HCT116 (cell line): ENCODE data around the gene WNT9A. TPM values are rescaled to one million over a fixed set of nuclear protein-coding genes. Genes with fewer than 3 reads are reported as not detected.

Experiments used
- ATAC-seq: fragments of 200-7000 bp; cut with Tn5 transposase; 2 replicates; pipeline ENCODE4 v1.9.1; 2020; ENCODE audit warnings: mild to moderate bottlenecking, moderate library complexity
- BruUV-seq: library from RNA; stranded (reverse); fragments of 400-500 nt; replicated peaks from 2 replicates; lab custom pipeline; 2021; lab: Mats Ljungman, UMichigan
- CTCF ChIA-PET: fragments of 300-600 bp; sonication (Branson Sonifier 250); formaldehyde crosslinking; loops from one replicate; lab custom pipeline; 2021; ENCODE audit warnings: antibody characterized with exemption; lab: Charles Lee
- POLR2A ChIA-PET: fragments of 300-600, 350-600 bp; sonication (Branson Sonifier 250); formaldehyde crosslinking; loops from one replicate; lab custom pipeline; 2021; ENCODE audit warnings: antibody characterized with exemption; lab: Charles Lee
- RAD21 ChIA-PET, 2 experiments: fragments of 300-600 bp; sonication (Branson Sonifier 250); formaldehyde crosslinking; loops; one replicate each; lab custom pipeline; 2023; ENCODE audit warnings: low total read pairs in 2 of 2; ENCODE audit not compliant: uncharacterized antibody in 2 of 2, unreplicated experiment in 2 of 2, low non-redundant PET in 1 of 2; lab: Charles Lee
- DNase-seq: peaks from one replicate; pipeline ENCODE4 v3.0.0-alpha.2; 2010; ENCODE audit warnings: low read depth, low spot score
- H2AFZ ChIP-seq: fragments of 200-600 bp; shearing (Covaris generic), sonication (generic); 2 replicates; pipeline ENCODE4 v1.6.1; 2017; ENCODE audit warnings: low read depth, mixed run types, mixed read lengths, antibody characterized with exemption, low read length; ENCODE audit not compliant: poor library complexity, severe bottlenecking
- H3K27ac ChIP-seq: 2 replicates; pipeline ENCODE4 v1.5.1; 2012; ENCODE audit warnings: low read depth, low read length
- H3K27me3 ChIP-seq: fragments of 200-600 bp; sonication (generic); 2 replicates; pipeline ENCODE4 v1.6.1; 2016; ENCODE audit warnings: mixed run types, low read length, mixed read lengths; ENCODE audit not compliant: insufficient read depth
- H3K36me3 ChIP-seq, 2 experiments: fragments of 200-500 bp in 1 of 2; fragments of 200-600 bp in 1 of 2; sonication (Bioruptor generic) in 1 of 2; sonication (generic) in 1 of 2; 2 replicates each; pipeline versions ENCODE4 v1.5.1 to v1.6.1; 2014 to 2016; ENCODE audit warnings: low read length in 2 of 2, inconsistent platforms in 1 of 2, mixed read lengths in 1 of 2, mixed run types in 1 of 2; ENCODE audit not compliant: insufficient read depth in 2 of 2, control insufficient read depth in 1 of 2
- H3K4me1 ChIP-seq, 2 experiments: fragments of 200-600 bp in 1 of 2; sonication (generic) in 1 of 2; 2 replicates each; pipeline versions ENCODE4 v1.5.1 to v1.6.1; 2012 to 2017; ENCODE audit warnings: low read length in 2 of 2, inconsistent platforms in 1 of 2, mild to moderate bottlenecking in 1 of 2, mixed read lengths in 1 of 2, mixed run types in 1 of 2, moderate library complexity in 1 of 2; ENCODE audit not compliant: insufficient read depth in 2 of 2, control insufficient read depth in 1 of 2
- H3K4me2 ChIP-seq: fragments of 200-600 bp; sonication (generic); 2 replicates; pipeline ENCODE4 v1.6.1; 2017; ENCODE audit warnings: mixed run types, low read length, mixed read lengths
- H3K4me3 ChIP-seq, 2 experiments: fragments of 200-600 bp in 1 of 2; sonication (generic) in 1 of 2; replicated peaks in 1 of 2; 2 replicates each; pipeline ENCODE4 v1.5.1; 2011 to 2016; ENCODE audit warnings: low read length in 2 of 2, control low read depth in 1 of 2, low read depth in 1 of 2, mild to moderate bottlenecking in 1 of 2, mixed read lengths in 1 of 2, mixed run types in 1 of 2
- H3K79me2 ChIP-seq: fragments of 200-600 bp; sonication (generic); 2 replicates; pipeline ENCODE4 v1.6.1; 2017; ENCODE audit warnings: mild to moderate bottlenecking, mixed run types, low read length, moderate library complexity, mixed read lengths; ENCODE audit not compliant: insufficient read depth
- H3K9ac ChIP-seq: fragments of 200-600 bp; sonication (generic); 2 replicates; pipeline ENCODE4 v1.6.1; 2016; ENCODE audit warnings: low read length, mixed read lengths
- H3K9me2 ChIP-seq: fragments of 200-600 bp; sonication (generic), shearing (Covaris generic); 2 replicates; pipeline ENCODE4 v1.6.1; 2017; ENCODE audit warnings: mixed run types, mild to moderate bottlenecking, moderate library complexity; ENCODE audit not compliant: insufficient read depth
- H3K9me3 ChIP-seq, 2 experiments: fragments of 200-500 bp in 1 of 2; fragments of 200-600 bp in 1 of 2; sonication (Bioruptor generic) in 1 of 2; sonication (generic) in 1 of 2; 2 replicates each; pipeline ENCODE4 v1.6.1; 2014 to 2017; ENCODE audit warnings: low read length in 2 of 2, mixed read lengths in 2 of 2, inconsistent platforms in 1 of 2, low read depth in 1 of 2, mild to moderate bottlenecking in 1 of 2, mixed run types in 1 of 2, moderate library complexity in 1 of 2; ENCODE audit not compliant: control insufficient read depth in 1 of 2, insufficient read depth in 1 of 2
- H4K20me1 ChIP-seq: fragments of 200-600 bp; sonication (generic), shearing (Covaris generic); 2 replicates; pipeline ENCODE4 v1.6.1; 2017; ENCODE audit warnings: mixed run types, mild to moderate bottlenecking, moderate library complexity; ENCODE audit not compliant: insufficient read depth
- CBX3 ChIP-seq: IDR thresholded peaks from 2 replicates; pipeline ENCODE4 v1.6.1; 2012; ENCODE audit warnings: low read depth
- CEBPB ChIP-seq: IDR thresholded peaks from 2 replicates; pipeline ENCODE4 v1.6.1; 2012; ENCODE audit warnings: low read depth
- CTCF ChIP-seq, 3 experiments: fragments of 200-600 bp in 1 of 3; sonication (generic) in 1 of 3; IDR thresholded peaks in 2 of 3; conservative IDR thresholded peaks in 1 of 3; 2 replicates each; pipeline ENCODE4 v1.5.1; 2012 to 2017; ENCODE audit warnings: low read depth in 2 of 3, low read length in 2 of 3, antibody characterized with exemption in 1 of 3, borderline replicate concordance in 1 of 3, control low read depth in 1 of 3, mild to moderate bottlenecking in 1 of 3, mixed read lengths in 1 of 3, mixed run types in 1 of 3, moderate library complexity in 1 of 3; ENCODE audit not compliant: insufficient read depth in 1 of 3
- EGR1 ChIP-seq: IDR thresholded peaks from 2 replicates; pipeline ENCODE4 v1.6.1; 2012; ENCODE audit warnings: low read depth
- ELF1 ChIP-seq: IDR thresholded peaks from 2 replicates; pipeline ENCODE4 v1.6.1; 2012; ENCODE audit warnings: low read depth, borderline replicate concordance
- EZH2 ChIP-seq: fragments of 200-600 bp; sonication (generic); IDR thresholded peaks from 2 replicates; pipeline ENCODE4 v1.6.1; 2017; ENCODE audit warnings: antibody characterized with exemption, mixed run types
- EZH2phosphoT487 ChIP-seq: fragments of 200-600 bp; IDR thresholded peaks from 2 replicates; pipeline ENCODE4 v1.6.1; 2018; ENCODE audit warnings: antibody characterized with exemption, borderline replicate concordance
- FOSL1 ChIP-seq: IDR thresholded peaks from 2 replicates; pipeline ENCODE4 v1.6.1; 2012; ENCODE audit warnings: low read depth
- JUND ChIP-seq: IDR thresholded peaks from 2 replicates; pipeline ENCODE4 v1.6.1; 2012
- MAX ChIP-seq: IDR thresholded peaks from 2 replicates; pipeline ENCODE4 v1.6.1; 2012
- POLR2A ChIP-seq: IDR thresholded peaks from 2 replicates; pipeline ENCODE4 v1.7.0; 2011; ENCODE audit warnings: borderline replicate concordance; ENCODE audit not compliant: insufficient read depth, insufficient read length; ENCODE audit errors: extremely low read depth
- POLR2AphosphoS5 ChIP-seq: IDR thresholded peaks from 2 replicates; pipeline ENCODE4 v1.6.1; 2011; ENCODE audit warnings: mild to moderate bottlenecking, low read depth, low read length, moderate library complexity
- RAD21 ChIP-seq: IDR thresholded peaks from 2 replicates; pipeline ENCODE4 v1.6.1; 2012; ENCODE audit warnings: low read depth, mild to moderate bottlenecking
- REST ChIP-seq: IDR thresholded peaks from 2 replicates; pipeline ENCODE4 v1.6.1; 2012; ENCODE audit warnings: low read depth
- SIN3A ChIP-seq: IDR thresholded peaks from 2 replicates; pipeline ENCODE4 v1.6.1; 2012; ENCODE audit warnings: low read depth
- SP1 ChIP-seq: IDR thresholded peaks from 2 replicates; pipeline ENCODE4 v1.6.1; 2012; ENCODE audit warnings: low read depth
- TCF7L2 ChIP-seq: IDR thresholded peaks from 2 replicates; pipeline ENCODE4 v1.7.0; 2011; ENCODE audit warnings: borderline replicate concordance, inconsistent platforms; ENCODE audit not compliant: insufficient read depth, insufficient read length; ENCODE audit errors: extremely low read depth
- ZBTB33 ChIP-seq: IDR thresholded peaks from 2 replicates; pipeline ENCODE4 v1.6.1; 2011; ENCODE audit warnings: mild to moderate bottlenecking, low read length, moderate library complexity; ENCODE audit not compliant: insufficient replicate concordance; ENCODE audit errors: extremely low read depth
- ZFX ChIP-seq: fragments of 450-650 bp; IDR thresholded peaks from 2 replicates; pipeline ENCODE4 v1.6.1; 2017
- ZNF274 ChIP-seq: fragments of 200-500 bp; sonication (Bioruptor generic); IDR thresholded peaks from 2 replicates; pipeline ENCODE4 v1.6.1; 2014; ENCODE audit warnings: mild to moderate bottlenecking, low read depth, low read length, inconsistent platforms
- intact Hi-C: fragments of 100-400 bp; cut with micrococcal nuclease; formaldehyde crosslinking; loops from 2 replicates; pipeline ENCODE4 v1.10.0; 2022
- total RNA-seq: library from RNA; stranded (reverse); gene quantifications from one replicate; pipeline ENCODE4 v1.2.1, GENCODE V29; 2021; ENCODE audit not compliant: unreplicated experiment

The WNT9A gene
- total RNA-seq, 1 experiment from 2014 or later, result 5.6 TPM

- intact Hi-C loops, result no loop called here
- Histone ChIP-seq H3K27me3 (no peaks in the 10 kb centered on the region), H3K9ac (no peak overlapping the region), H3K36me3 (no peaks in the 10 kb centered on the region), H3K9me2 (no peaks in the 10 kb centered on the region), H4K20me1 (no peaks in the 10 kb centered on the region), H3K79me2 (no peaks in the 10 kb centered on the region), H3K4me2 (no peak overlapping the region), H3K4me1 (no peaks in the 10 kb centered on the region), H3K9me3 (no peaks in the 10 kb centered on the region), H3K27ac (no peak overlapping the region), H3K4me3 (no peak overlapping the region), H2AFZ (no peak overlapping the region)
- ChIA-PET RAD21 (no interaction called here), POLR2A (no interaction called here), CTCF (interaction anchor here (0.6 kb wide), 1 partner anchor 8 kb away, joined by 4 read pairs; no protein-coding TSS in a partner anchor)
- BruUV-seq, result no TSS peak
- TF ChIP-seq POLR2A (no peak), FOSL1 (no peak), SP1 (no peak), MAX (no peak), EGR1 (no peak), RAD21 (no peak), JUND (no peak), CBX3 (no peak), REST (no peak), ELF1 (no peak), POLR2AphosphoS5 (no peak), EZH2 (no peak), EZH2phosphoT487 (no peak), ZBTB33 (no peak), CTCF (IDR thresholded peaks at IDR 0.05 in 2 of 3, conservative IDR thresholded peaks at IDR 0.05 in 1 of 3; ENCODE audit: borderline replicate concordance in 1 of 3, insufficient read depth in 1 of 3, low read depth in 2 of 3, low read length in 2 of 3) (no peak), ZNF274 (no peak), CEBPB (no peak), SIN3A (no peak), ZFX (no peak), TCF7L2 (no peak)
- ATAC-seq, result no peak
- no peak for DNase-seq
These were observed 14.1 kb upstream of the WNT9A start for GRCh38 chr1:227961651-227962466.
